ENCODE results near the gene USF2. TPM values are rescaled to one million over a fixed set of nuclear protein-coding genes. Genes with fewer than 3 reads are reported as not detected.

Gene USF2
- total and polyA plus RNA-seq, 10 donors = 132 to 206 (median 154) TPM

- Histone ChIP-seq H3K36me3 (peaks cover 0 to 50% (median 15%) of the 10 kb centered on the region in 6 donors), H3K4me1 (peaks cover 24 to 65% (median 57%) of the 10 kb centered on the region in 6 donors), H3K27ac (peak overlapping the region; percentile 93 to 97 (median 94)), H3K9me3 (no peaks in the 10 kb centered on the region), H3K4me3 (peak overlapping the region; percentile 64 to 90 (median 72)), H3K27me3 (replicated peaks in 1 of 7) (no peaks in the 10 kb centered on the region)
- WGBS, 5 donors = 41 to 77% (median 55%) methylated on average over 14 to 39 of the region's 39 CpGs
- DNase-seq = peak; percentile 76
- TF ChIP-seq POLR2AphosphoS5 (IDR thresholded peaks at IDR 0.05) (peak in 2 of 3 donors; percentile 4 to 54), CTCF (IDR thresholded peaks at IDR 0.05 in 8 of 11, conservative IDR thresholded peaks at IDR 0.05 in 3 of 11) (no peak)
- intact Hi-C loops (cut with DNase I; ENCODE audit: low total_unique reads) = loop anchor here (5.0 kb wide), 1 partner anchor 114 kb away; the partner anchor contains the start of gene FXYD5
These were observed 2.0 kb upstream of the USF2 start for GRCh38 chr19:35266520-35267352.

GRCh38 chr19:35267353-35267817, 1.4 kb upstream of the USF2 start:
- Histone ChIP-seq H3K36me3 (peaks cover 0 to 51% (median 19%) of the 10 kb centered on the region in 6 donors), H3K4me3 (peak overlapping the region; percentile 64 to 90 (median 72)), H3K27me3 (replicated peaks in 1 of 7) (no peaks in the 10 kb centered on the region), H3K4me1 (peaks cover 30 to 67% (median 62%) of the 10 kb centered on the region in 6 donors), H3K27ac (peak overlapping the region; percentile 93 to 97 (median 94)), H3K9me3 (no peaks in the 10 kb centered on the region)
- peak; percentile 93 for DNase-seq
- 0 to 1% (median 0%) methylated on average over 14 to 40 of the region's 40 CpGs for WGBS, 5 donors
- peak in 1 of 3 donors; percentile 73 for TF ChIP-seq POLR2AphosphoS5 (IDR thresholded peaks at IDR 0.05)
- no peak for TF ChIP-seq POLR2A (IDR thresholded peaks at IDR 0.05)
- intact Hi-C loops (cut with DNase I; ENCODE audit: low total_unique reads) = loop anchor here (5.0 kb wide), 1 partner anchor 115 kb away; the partner anchor contains the start of gene FXYD5

- Histone ChIP-seq H3K27ac (peak overlapping the region; percentile 93 to 97 (median 94)), H3K36me3 (peaks cover 0 to 52% (median 20%) of the 10 kb centered on the region in 6 donors), H3K4me3 (peak overlapping the region; percentile 64 to 90 (median 72)), H3K9me3 (no peaks in the 10 kb centered on the region), H3K27me3 (replicated peaks in 1 of 7) (no peaks in the 10 kb centered on the region), H3K4me1 (peaks cover 32 to 73% (median 68%) of the 10 kb centered on the region in 6 donors)
- TF ChIP-seq CTCF (IDR thresholded peaks at IDR 0.05 in 8 of 11, conservative IDR thresholded peaks at IDR 0.05 in 3 of 11) = no peak
- peak; percentile 81 to 87 (median 84) for TF ChIP-seq POLR2AphosphoS5 (IDR thresholded peaks at IDR 0.05)
- no peak for TF ChIP-seq POLR2A (IDR thresholded peaks at IDR 0.05)
- WGBS, 5 donors = 0 to 2% (median 1%) methylated on average over 48 to 100 of the region's 100 CpGs
- intact Hi-C loops (cut with DNase I; ENCODE audit: low total_unique reads) = loop anchor here (5.0 kb wide), 1 partner anchor 116 kb away; the partner anchor contains the start of gene FXYD5
- peak; percentile 95 for DNase-seq
These were observed 785 bp upstream of the USF2 start for GRCh38 chr19:35267818-35268535.

GRCh38 chr19:35269438-35270117, 816 bp downstream of the USF2 start:
- Histone ChIP-seq H3K9me3 (no peaks in the 10 kb centered on the region), H3K4me1 (peaks cover 32 to 81% (median 66%) of the 10 kb centered on the region in 6 donors), H3K27ac (peak overlapping the region; percentile 87 to 97 (median 94)), H3K36me3 (peaks cover 0 to 62% (median 34%) of the 10 kb centered on the region in 6 donors), H3K27me3 (replicated peaks in 1 of 7) (no peaks in the 10 kb centered on the region), H3K4me3 (peak overlapping the region; percentile 53 to 90 (median 64))
- intact Hi-C loops (cut with DNase I; ENCODE audit: low total_unique reads) = loop anchor here (5.0 to 10.0 kb wide), 2 partner anchors 65 to 117 kb away; partner anchors contain the start of gene FXYD5
- peak; percentile 97 for DNase-seq
- 0 to 6% (median 4%) methylated on average over 11 to 66 of the region's 66 CpGs for WGBS, 5 donors
- TF ChIP-seq POLR2A (IDR thresholded peaks at IDR 0.05) = no peak
- peak; percentile 80 to 84 (median 81) for TF ChIP-seq POLR2AphosphoS5 (IDR thresholded peaks at IDR 0.05)
- peak; percentile 38 to 95 (median 91) for TF ChIP-seq CTCF (IDR thresholded peaks at IDR 0.05 in 8 of 11, conservative IDR thresholded peaks at IDR 0.05 in 3 of 11)
